Kidney glomerular epithelial cell (primary cell): ENCODE results near the gene SPECC1L.

ENCODE experiments used
- DNase-seq: peaks from one replicate; lab custom pipeline; 2025; lab: John Stamatoyannopoulos, UW

Gene SPECC1L

DNA sequence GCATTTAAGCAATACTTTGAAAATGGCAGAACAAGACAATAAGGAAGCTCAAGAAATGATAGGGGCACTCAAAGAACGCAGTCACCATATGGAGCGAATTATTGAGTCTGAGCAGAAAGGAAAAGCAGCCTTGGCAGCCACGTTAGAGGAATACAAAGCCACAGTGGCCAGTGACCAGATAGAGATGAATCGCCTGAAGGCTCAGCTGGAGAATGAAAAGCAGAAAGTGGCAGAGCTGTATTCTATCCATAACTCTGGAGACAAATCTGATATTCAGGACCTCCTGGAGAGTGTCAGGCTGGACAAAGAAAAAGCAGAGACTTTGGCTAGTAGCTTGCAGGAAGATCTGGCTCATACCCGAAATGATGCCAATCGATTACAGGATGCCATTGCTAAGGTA is 51.9 kb downstream of the SPECC1L start:
- DNase-seq: no peak

GRCh38 chr22:24323233-24323632 is 52.6 kb downstream of the SPECC1L start:
- no peak for DNase-seq

- no peak for DNase-seq
These were observed 53.1 kb downstream of the SPECC1L start for GRCh38 chr22:24323695-24324094.

- no peak for DNase-seq
These were observed 53.5 kb downstream of the SPECC1L start for GRCh38 chr22:24324137-24324536.

GRCh38 chr22:24325105-24325757 is 54.6 kb downstream of the SPECC1L start:
- DNase-seq: peak; percentile 36

DNA sequence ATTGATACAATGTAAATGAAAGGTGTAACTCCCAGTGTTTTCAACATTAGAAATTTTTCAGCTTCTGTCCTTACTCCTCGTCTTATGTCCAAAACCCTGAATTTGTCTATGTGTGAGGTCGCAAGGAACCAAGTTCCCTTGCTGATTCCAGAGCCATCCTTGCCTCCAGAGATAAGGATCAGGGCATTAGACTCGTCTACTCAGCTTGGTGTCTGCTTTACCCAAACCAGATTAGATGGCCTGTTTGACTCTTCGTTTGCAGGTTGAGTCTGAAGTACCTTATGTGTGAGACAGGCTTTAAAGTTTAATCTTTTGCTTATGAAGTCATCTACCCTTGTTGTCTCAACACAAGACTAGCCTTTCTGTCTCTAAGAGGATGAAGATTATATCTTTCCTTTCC is 55.6 kb downstream of the SPECC1L start:
- no peak for DNase-seq

GRCh38 chr22:24327832-24328231 is 57.2 kb downstream of the SPECC1L start:
- no peak for DNase-seq

GRCh38 chr22:24329453-24329852 is 58.8 kb downstream of the SPECC1L start:
- no peak for DNase-seq

- no peak for DNase-seq
These were observed 60.0 kb downstream of the SPECC1L start for GRCh38 chr22:24330636-24331035.

GRCh38 chr22:24331468-24332440 is 61.1 kb downstream of the SPECC1L start:
- no peak for DNase-seq

- no peak for DNase-seq
These were observed 62.7 kb downstream of the SPECC1L start for GRCh38 chr22:24333301-24333700.

DNA sequence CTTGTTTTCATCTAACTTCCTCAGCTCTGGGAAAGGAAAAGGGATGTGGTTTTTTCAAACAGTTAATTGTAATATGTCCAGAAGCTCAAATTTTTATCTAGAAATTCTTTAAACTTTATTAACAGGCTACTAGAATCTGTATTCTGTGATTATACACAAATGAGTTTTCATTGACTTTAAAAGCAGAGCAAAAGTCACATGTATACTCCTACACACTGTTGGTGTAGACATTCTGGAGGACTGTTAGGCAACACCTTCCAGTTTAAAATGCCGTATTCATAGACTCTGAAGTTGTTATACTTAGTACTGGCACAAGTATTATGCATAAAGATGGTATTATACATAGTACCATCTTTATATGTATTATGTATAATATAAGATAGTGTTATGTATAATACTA is 64.9 kb downstream of the SPECC1L start:
- DNase-seq: no peak

- no peak for DNase-seq
These were observed 67.4 kb downstream of the SPECC1L start for GRCh38 chr22:24337894-24338645.

DNA sequence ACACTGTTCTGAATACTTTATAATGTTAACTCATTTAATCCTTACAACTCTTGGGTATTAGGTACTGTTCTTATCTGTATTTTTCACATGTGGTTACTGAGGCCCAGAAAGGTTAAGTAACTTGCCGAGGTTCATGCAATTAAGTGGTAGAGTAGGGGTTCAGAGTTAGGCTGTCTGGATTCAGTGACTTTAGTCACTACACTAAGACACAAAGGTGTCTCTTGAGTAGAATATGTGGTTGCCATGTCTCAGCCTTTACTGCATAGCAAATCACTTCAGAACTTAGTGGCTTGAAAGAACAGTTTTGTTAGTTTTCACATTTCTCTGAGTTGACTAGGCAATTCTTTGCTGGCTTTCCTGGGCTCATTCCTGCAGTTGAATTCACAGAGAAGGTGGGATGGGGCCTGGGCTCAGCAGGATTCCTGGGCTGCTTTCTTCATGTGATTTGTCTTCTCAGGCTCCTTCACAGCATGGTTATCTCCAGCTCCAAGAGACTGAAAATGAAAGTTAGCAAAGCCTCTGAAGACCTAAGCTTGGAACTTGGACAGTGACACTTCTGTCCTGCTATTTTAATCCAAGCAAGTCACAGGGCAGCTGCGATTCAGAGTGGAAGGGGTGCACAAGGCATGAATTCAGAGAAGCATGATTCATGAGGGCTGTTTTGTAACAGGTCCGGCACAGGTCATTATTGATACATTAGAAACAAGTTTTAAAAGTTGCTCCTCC is 68.3 kb downstream of the SPECC1L start:
- no peak for DNase-seq

DNA sequence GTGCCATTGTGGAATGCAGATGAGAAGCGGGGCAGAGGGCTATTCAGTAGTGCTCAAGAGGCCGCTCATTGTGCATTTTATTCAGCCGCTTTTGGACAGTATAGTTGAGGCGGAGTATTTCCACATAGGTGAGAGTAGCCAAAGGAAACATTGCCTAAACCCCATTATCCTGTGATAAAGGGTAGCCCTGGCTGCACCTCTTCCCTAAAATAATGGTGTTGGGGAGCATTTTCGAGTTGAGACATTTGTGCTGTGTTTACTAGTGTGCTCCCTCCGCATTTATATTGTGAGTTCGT is 68.8 kb downstream of the SPECC1L start:
- DNase-seq: no peak

DNA sequence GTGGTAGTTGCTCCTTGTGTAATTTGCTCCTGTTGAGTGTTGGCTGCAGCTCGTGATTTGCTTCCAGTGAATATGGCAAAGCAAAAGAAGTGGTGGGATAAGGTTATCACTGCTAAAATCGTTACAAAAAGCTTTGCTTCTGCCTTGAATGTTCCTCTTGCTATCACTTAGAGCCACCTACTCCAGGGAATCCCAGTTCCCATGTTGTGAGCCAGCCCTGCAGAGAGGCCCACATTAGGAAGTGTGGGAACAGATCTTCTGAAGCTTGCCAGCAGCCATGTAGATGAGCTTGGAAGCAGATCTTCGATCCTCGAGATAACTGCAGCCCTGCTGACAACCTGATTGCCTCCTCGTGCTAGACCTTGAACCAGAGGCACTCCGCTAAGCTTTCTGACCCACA is 71.0 kb downstream of the SPECC1L start:
- no peak for DNase-seq

- no peak for DNase-seq
These were observed 80.0 kb downstream of the SPECC1L start for GRCh38 chr22:24350627-24351026.

DNA sequence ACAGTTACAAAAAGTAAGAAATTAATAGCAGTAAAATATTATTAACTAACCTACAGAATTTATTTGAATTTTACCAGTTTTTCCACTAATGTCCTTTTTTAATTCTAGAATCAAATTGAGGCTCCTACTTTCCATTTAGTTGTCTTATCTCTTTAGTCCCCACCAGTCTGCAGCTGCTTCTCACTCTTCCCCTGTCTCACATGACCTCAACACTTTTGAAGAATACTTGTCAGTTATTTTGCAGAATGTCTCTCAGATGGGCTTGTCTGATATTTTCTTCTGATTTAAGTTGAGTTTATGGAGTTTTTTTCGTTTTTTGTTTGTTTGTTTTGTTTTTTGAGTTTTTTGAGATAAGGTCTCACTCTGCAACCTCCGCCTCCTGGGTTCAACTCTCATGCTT is 82.5 kb downstream of the SPECC1L start:
- DNase-seq: no peak

- no peak for DNase-seq
These were observed 84.9 kb downstream of the SPECC1L start for GRCh38 chr22:24355574-24355973.

DNA sequence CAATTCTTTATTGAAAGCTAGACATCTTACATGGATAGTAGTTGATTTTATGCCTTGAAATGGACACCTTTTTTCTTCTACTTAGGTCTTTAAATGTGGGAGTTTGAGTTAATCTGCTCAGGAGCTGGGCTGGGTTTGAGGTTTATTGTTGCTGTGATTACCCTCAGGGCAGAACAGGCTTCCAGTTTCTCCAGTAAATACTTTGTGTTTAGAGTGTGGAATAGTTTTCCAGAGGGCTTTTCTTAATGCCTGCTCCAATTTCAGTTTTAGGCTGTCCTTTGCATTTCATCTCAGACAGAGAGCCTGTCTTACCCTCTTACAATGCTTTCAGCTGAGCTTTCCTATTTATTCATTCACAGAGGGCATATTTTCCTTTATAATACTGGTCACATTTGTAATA is 86.9 kb downstream of the SPECC1L start:
- DNase-seq: no peak

DNA sequence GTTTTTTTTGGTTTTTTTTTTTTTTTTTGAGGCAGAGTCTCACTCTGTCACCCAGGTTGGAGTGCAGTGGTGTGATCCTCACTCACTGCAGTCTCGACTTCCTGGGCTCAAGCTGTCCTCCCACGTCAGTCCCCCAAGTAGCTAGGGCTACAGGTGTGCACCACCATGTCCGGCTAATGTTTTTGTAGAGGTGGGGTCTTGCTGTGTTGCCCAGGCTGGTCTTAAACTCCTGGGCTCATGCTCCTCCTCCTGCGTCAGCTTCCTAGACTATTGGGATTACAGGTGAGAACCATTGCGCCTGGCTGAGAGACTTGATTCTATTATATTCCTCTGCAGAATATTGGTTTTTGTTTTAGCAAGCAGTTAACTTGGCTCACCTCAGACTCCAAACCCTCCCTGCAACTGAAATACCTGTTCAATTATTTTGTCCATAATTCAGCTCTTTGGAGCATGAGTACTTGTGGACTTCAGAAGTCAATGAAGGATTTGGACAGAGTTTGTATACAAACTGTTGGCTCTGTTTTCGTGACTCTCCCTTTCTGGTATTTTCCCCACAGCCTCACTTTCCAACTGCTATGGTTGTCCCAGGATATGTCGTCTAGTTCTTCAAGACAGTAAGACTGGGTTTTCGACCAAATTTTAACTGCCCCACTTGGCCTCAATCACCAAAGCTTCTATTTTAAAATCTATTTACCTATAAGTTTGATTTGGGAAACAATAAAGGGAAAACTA is 87.6 kb downstream of the SPECC1L start:
- DNase-seq: no peak
